DMS153 treated with DMSO at 0.1 percent for 48 hours (cell line): ENCODE results near the gene ATP11A.

ENCODE experiments used
- DNase-seq: peaks from one replicate; lab custom pipeline; 2025; ENCODE audit not compliant: unreplicated experiment; lab: John Stamatoyannopoulos, UW

Gene ATP11A

GRCh38 chr13:112756511-112756966 lies 66.7 kb downstream of the ATP11A start:
- DNase-seq: no peak

GRCh38 chr13:112756967-112757758 lies 67.3 kb downstream of the ATP11A start:
- peak; percentile 42 for DNase-seq

GRCh38 chr13:112757759-112758086 lies 67.9 kb downstream of the ATP11A start:
- DNase-seq: no peak

GRCh38 chr13:112759053-112759452 lies 69.2 kb downstream of the ATP11A start:
- no peak for DNase-seq

GRCh38 chr13:112759827-112760226 lies 70.0 kb downstream of the ATP11A start:
- no peak for DNase-seq

GRCh38 chr13:112760435-112760834 lies 70.6 kb downstream of the ATP11A start:
- DNase-seq: no peak

GRCh38 chr13:112760931-112761330 lies 71.1 kb downstream of the ATP11A start:
- no peak for DNase-seq

GRCh38 chr13:112761701-112762689 lies 72.2 kb downstream of the ATP11A start:
- DNase-seq: no peak

GRCh38 chr13:112762690-112763080 lies 72.8 kb downstream of the ATP11A start:
- DNase-seq: no peak

- no peak for DNase-seq
These were observed 74.2 kb downstream of the ATP11A start for GRCh38 chr13:112764028-112764427.

- no peak for DNase-seq
These were observed 75.2 kb downstream of the ATP11A start for GRCh38 chr13:112764864-112765561.

GRCh38 chr13:112765731-112766130 lies 75.9 kb downstream of the ATP11A start:
- DNase-seq: no peak

GRCh38 chr13:112766336-112766735 lies 76.5 kb downstream of the ATP11A start:
- no peak for DNase-seq

GRCh38 chr13:112767506-112768471 lies 78.0 kb downstream of the ATP11A start:
- DNase-seq: no peak

- no peak for DNase-seq
These were observed 79.1 kb downstream of the ATP11A start for GRCh38 chr13:112768795-112769481.

- no peak for DNase-seq
These were observed 79.8 kb downstream of the ATP11A start for GRCh38 chr13:112769615-112770014.

GRCh38 chr13:112770504-112770903 lies 80.7 kb downstream of the ATP11A start:
- no peak for DNase-seq

- DNase-seq: no peak
These were observed 81.5 kb downstream of the ATP11A start for GRCh38 chr13:112771139-112771876.
